Mesodermal cell (in vitro differentiated cells): ENCODE measurements around the gene FER. TPM values are rescaled to one million over a fixed set of nuclear protein-coding genes. Genes with fewer than 3 reads are reported as not detected.
"Not testable (repeated sequence)": the region's sequence is repeated elsewhere in the genome, so short reads cannot be mapped to it uniquely, and the experiment has no call there.

Experiments used
- H3K27ac ChIP-seq: 2 replicates; pipeline ENCODE4 v1.7.0; 2013; ENCODE audit warnings: mild to moderate bottlenecking, low read depth, low read length, moderate library complexity; ENCODE audit not compliant: severe bottlenecking
- H3K36me3 ChIP-seq: 2 replicates; pipeline ENCODE4 v1.7.1; 2013; ENCODE audit warnings: mild to moderate bottlenecking, low read length, moderate library complexity; ENCODE audit not compliant: control insufficient read depth, insufficient read depth
- H3K4me1 ChIP-seq: one replicate; pipeline ENCODE4 v1.7.1; 2013; ENCODE audit warnings: mild to moderate bottlenecking, low read length; ENCODE audit not compliant: insufficient read depth, control insufficient read depth, poor library complexity, severe bottlenecking
- H3K4me3 ChIP-seq: 2 replicates; pipeline ENCODE4 v1.7.0; 2013; ENCODE audit warnings: low read length, control low read depth, mild to moderate bottlenecking; ENCODE audit not compliant: insufficient read depth, poor library complexity, severe bottlenecking; ENCODE audit errors: extremely low read depth
- H3K9me3 ChIP-seq: 2 replicates; pipeline ENCODE4 v1.7.1; 2013; ENCODE audit warnings: mild to moderate bottlenecking, low read length, moderate library complexity; ENCODE audit not compliant: control insufficient read depth
- WGBS, 2 experiments: methylation state at CpG; one replicate each; pipeline ENCODE4 v1.1.5; 2013; ENCODE audit warnings: missing lambda C conversion rate in 2 of 2; ENCODE audit not compliant: insufficient coverage in 2 of 2; 5-methylcytosine and 5-hydroxymethylcytosine counted together
- polyA plus RNA-seq, 2 experiments: library from polyadenylated mRNA; stranded (reverse); fragments of 50-300 nt; gene quantifications; one replicate each; pipeline ENCODE4 v1.2.3, GENCODE V29; 2013

FER gene
- 10.2 TPM for polyA plus RNA-seq (2013, experiment 1 of 2)
- 12.3 TPM for polyA plus RNA-seq (2013, experiment 2 of 2)

GRCh38 chr5:108747774-108748400 is at the start of gene FER:
Gene FER (plus strand): TSS chr5:108747897. CDS start chr5:108798183, 50,286 bp downstream.
- peak within 1 kb of the TSS; percentile 99 for H3K27ac ChIP-seq
- H3K9me3 ChIP-seq = no peaks in the 10 kb centered on the region
- H3K36me3 ChIP-seq = no peaks in the 10 kb centered on the region
- peak within 1 kb of the TSS; percentile 65 for H3K4me3 ChIP-seq
- no peaks in the 10 kb centered on the region for H3K4me1 ChIP-seq
- 0 to 2% methylated on average over 12 to 14 of the region's 21 CpGs for WGBS, 2 experiments

GRCh38 chr5:108700388-108700787 is 47.3 kb upstream of the FER start:
- not testable (repeated sequence) for H3K4me1 ChIP-seq, H3K27ac ChIP-seq, H3K36me3 ChIP-seq, H3K9me3 ChIP-seq, H3K4me3 ChIP-seq
- 83 to 100% methylated on average over 1 of the region's 5 CpGs for WGBS, 2 experiments

- Histone ChIP-seq H3K4me1 (no peaks in the 10 kb centered on the region), H3K4me3 (no peak overlapping the region), H3K9me3 (no peaks in the 10 kb centered on the region), H3K27ac (no peak overlapping the region), H3K36me3 (no peaks in the 10 kb centered on the region)
- WGBS, 2 experiments = 56% methylated on average over 1 of the region's 3 CpGs; no CpG with 5 or more reads in 1 of the 2 experiments
Observed at GRCh38 chr5:108700930-108701329, 46.8 kb upstream of the FER start.

- Histone ChIP-seq H3K4me1 (no peaks in the 10 kb centered on the region), H3K9me3 (no peaks in the 10 kb centered on the region), H3K4me3 (no peak overlapping the region), H3K27ac (no peak overlapping the region), H3K36me3 (no peaks in the 10 kb centered on the region)
- WGBS, 2 experiments = 80 to 94% methylated on average over 2 of the region's 5 CpGs
Observed at GRCh38 chr5:108702546-108702945, 45.2 kb upstream of the FER start.

DNA sequence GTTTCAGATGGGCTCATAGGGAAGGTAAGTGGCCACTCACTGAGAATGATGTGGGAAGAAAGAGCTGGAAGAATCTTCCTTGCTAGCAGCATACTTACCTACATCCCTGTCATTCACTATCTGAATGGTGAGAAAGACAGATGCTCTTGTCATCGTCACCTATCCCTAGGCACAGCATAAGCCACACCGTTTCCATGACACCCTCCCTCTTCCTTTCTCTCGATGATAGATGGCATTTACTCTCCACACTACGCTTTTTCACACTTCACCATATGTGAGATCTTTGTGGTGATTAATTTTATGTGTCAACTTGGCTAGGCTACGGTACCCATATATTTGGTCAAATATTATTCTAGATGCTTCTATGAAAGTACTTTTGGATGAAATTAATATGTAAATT is 44.4 kb upstream of the FER start:
- WGBS, 2 experiments = 79% methylated on average over 2 of the region's 5 CpGs; no CpG with 5 or more reads in 1 of the 2 experiments
- Histone ChIP-seq H3K9me3 (no peaks in the 10 kb centered on the region), H3K4me1 (no peaks in the 10 kb centered on the region), H3K27ac (no peak overlapping the region), H3K36me3 (no peaks in the 10 kb centered on the region), H3K4me3 (no peak overlapping the region)

DNA sequence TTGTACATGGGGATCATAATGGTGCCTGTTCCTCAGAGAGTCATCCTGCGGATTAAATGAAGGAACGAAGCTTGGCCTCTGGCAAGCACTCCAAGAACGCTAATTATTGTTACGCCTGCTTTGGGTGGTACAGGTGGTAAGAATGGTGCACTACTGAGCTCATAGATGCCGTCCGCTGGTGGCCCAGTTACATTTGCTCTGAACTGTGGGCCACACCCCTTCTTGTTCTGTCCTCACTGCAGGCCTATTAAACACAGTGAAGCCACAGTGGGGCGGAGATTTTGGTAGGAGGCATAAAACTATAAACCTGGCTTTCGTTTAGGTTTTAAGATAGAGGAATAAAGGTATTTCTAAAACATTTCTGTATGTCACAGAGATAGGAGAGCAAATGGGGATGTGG is 40.6 kb upstream of the FER start:
- no peaks in the 10 kb centered on the region for H3K9me3 ChIP-seq
- H3K27ac ChIP-seq = no peak overlapping the region
- 80 to 100% methylated on average over 1 to 5 of the region's 8 CpGs for WGBS, 2 experiments
- no peak overlapping the region for H3K4me3 ChIP-seq
- H3K4me1 ChIP-seq = no peaks in the 10 kb centered on the region
- no peaks in the 10 kb centered on the region for H3K36me3 ChIP-seq

DNA sequence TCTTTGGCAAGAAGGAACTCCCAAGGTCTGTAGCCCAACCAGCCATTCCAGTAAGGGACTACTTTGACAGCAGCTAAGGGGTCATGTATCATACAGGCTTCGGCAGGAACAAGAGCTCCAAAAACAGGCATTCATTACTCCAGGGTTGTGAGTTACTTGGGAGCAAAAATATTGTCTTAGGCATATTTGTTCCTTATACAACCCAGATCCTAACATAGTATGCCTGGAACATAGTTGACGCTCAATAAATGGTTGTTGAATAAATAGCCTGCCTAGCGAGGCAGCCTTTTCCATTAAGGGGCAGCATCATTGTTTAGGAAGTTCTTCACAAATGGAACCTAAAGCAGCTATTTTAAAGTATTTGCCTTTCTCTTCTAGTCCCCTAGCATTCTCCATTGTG is 35.8 kb upstream of the FER start:
- Histone ChIP-seq H3K9me3 (no peaks in the 10 kb centered on the region), H3K27ac (no peak overlapping the region), H3K36me3 (no peaks in the 10 kb centered on the region), H3K4me1 (no peaks in the 10 kb centered on the region), H3K4me3 (no peak overlapping the region)
- WGBS, 2 experiments = 80 to 100% methylated on average over 1 to 2 of the region's 3 CpGs

- H3K27ac ChIP-seq = no peak overlapping the region
- no peaks in the 10 kb centered on the region for H3K36me3 ChIP-seq
- WGBS, 2 experiments = 100% methylated on average over 1 to 3 of the region's 3 CpGs
- no peaks in the 10 kb centered on the region for H3K9me3 ChIP-seq
- no peak overlapping the region for H3K4me3 ChIP-seq
- H3K4me1 ChIP-seq = no peaks in the 10 kb centered on the region
Observed at GRCh38 chr5:108715408-108715807, 32.3 kb upstream of the FER start.

DNA sequence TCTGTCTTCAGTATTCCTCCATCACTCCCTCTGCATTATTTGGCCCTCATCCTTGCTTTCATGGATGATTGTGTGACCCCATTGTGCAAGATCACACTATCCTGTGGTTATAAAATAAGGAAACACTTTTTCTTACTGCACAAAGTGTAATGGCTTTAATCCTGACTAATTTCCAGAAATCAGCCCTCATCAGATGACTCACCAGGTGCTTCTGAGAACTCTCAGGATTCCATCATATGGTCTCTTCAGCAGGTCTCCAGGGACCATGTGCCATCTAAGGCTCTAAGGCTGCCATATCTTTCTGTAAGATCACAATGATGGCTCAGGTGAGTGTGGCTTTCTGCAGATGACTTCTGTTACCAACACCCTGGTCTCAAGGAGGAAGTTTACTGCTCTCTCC is 27.3 kb upstream of the FER start:
- H3K27ac ChIP-seq = no peak overlapping the region
- H3K4me3 ChIP-seq = no peak overlapping the region
- no peaks in the 10 kb centered on the region for H3K36me3 ChIP-seq
- H3K4me1 ChIP-seq = no peaks in the 10 kb centered on the region
- H3K9me3 ChIP-seq = no peaks in the 10 kb centered on the region

DNA sequence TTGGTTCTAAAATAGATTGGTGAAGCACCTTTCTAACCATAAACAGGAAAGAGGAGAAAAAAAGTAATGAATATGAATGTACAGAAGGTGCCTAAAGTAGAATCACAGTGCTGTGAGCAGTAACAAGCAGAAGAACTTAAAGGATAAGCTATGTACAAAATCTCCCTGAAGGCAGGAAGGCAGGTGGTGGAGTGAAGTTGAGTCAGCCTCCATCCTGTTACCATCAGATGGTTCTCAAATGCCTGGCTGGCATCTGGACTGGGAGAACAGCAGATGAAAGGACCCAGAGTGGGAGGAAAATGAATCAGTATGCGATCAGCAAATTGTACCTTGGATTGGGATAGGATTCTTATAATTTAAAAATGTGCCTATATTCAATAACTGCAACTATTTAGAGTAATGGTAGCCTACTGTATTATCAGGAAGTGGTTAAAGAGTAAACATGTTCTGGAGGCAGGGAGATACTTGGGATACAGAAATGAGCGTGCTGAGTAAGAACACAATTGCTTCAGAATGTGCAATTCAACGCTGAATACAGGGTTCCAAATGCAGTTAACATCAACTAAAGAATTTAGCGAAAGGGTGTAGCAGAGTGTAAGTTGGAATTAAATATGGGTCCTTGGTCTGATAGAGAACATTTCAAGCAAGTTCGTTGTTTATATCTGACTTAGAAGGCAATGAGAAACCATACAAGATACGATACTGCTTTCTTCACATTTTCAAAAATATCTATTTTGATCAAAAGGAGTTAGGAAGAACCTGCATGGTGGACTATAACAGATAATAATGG is 21.1 kb upstream of the FER start:
- WGBS, 2 experiments = 90 to 100% methylated on average over 1 to 2 of the region's 6 CpGs
- Histone ChIP-seq H3K36me3 (no peaks in the 10 kb centered on the region), H3K9me3 (no peaks in the 10 kb centered on the region), H3K4me3 (peak overlapping the region; percentile 59), H3K4me1 (peaks cover 5% of the 10 kb centered on the region), H3K27ac (no peak overlapping the region)

DNA sequence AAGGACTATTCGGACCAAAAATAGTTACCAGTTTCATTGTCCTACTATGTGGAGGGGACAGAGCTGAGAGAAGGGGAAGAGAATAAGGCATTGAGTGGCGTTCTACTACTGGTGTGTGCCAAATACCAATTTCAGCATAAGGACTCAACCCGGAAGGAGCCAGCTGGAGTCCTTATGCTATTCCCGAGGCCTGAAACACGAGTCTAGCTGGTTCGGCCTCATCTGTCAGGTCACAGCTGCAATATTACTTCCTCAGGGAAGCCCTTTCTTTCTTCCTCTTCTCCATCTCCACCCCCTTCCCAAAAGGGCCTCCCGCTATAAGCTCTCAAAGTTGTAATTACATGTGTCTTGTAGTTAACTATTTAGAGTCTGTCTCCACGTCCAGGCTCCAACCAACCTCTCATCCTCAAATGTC is 20.5 kb upstream of the FER start:
- Histone ChIP-seq H3K36me3 (no peaks in the 10 kb centered on the region), H3K9me3 (no peaks in the 10 kb centered on the region), H3K4me1 (peaks cover 5% of the 10 kb centered on the region), H3K27ac (peak overlapping the region; percentile 86), H3K4me3 (peak overlapping the region; percentile 59)
- WGBS, 2 experiments = 55 to 62% methylated on average over 4 to 6 of the region's 8 CpGs
